ENCODE measurements around the gene RAB6A.

The RAB6A gene

DNA sequence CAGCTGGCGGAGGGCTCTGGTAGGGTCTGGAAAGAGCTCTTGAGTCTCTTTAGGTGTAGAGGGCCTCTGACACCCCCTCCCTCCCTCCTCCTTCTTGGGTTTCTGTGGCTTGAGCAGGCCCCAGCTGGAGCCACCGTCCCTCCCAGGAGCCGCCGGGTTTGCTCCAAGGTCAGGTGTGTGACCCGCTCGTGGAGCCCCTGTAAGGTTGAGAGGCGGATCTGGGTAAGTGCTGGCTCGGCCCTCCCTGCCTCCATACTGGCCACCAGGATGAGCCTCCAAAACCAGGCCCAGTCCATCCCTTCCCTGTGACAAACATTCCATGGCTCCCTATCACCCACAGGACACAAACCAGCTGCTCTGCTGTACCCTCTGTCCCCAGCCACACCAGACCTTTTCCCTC lies 105.2 kb downstream of the RAB6A start:
- no peak overlapping the region for H3K4me2 ChIP-seq
- TF ChIP-seq, protein P1, sequence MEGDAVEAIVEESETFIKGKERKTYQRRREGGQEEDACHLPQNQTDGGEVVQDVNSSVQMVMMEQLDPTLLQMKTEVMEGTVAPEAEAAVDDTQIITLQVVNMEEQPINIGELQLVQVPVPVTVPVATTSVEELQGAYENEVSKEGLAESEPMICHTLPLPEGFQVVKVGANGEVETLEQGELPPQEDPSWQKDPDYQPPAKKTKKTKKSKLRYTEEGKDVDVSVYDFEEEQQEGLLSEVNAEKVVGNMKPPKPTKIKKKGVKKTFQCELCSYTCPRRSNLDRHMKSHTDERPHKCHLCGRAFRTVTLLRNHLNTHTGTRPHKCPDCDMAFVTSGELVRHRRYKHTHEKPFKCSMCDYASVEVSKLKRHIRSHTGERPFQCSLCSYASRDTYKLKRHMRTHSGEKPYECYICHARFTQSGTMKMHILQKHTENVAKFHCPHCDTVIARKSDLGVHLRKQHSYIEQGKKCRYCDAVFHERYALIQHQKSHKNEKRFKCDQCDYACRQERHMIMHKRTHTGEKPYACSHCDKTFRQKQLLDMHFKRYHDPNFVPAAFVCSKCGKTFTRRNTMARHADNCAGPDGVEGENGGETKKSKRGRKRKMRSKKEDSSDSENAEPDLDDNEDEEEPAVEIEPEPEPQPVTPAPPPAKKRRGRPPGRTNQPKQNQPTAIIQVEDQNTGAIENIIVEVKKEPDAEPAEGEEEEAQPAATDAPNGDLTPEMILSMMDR (conservative IDR thresholded peaks at IDR 0.05; ENCODE audit: low read depth, low read length), result no peak
- H2AFZ ChIP-seq (ENCODE audit: low read depth), result no peak overlapping the region
- H3K9ac ChIP-seq, result no peak overlapping the region
- no peaks in the 10 kb centered on the region for H3K79me2 ChIP-seq (ENCODE audit: insufficient read depth, low read depth)
- no peaks in the 10 kb centered on the region for H3K4me1 ChIP-seq (ENCODE audit: low read depth, poor library complexity, severe bottlenecking)
- no peaks in the 10 kb centered on the region for H3K36me3 ChIP-seq (ENCODE audit: insufficient read depth)
- no peak overlapping the region for H3K27ac ChIP-seq
- H3K4me3 ChIP-seq (IDR thresholded peaks at IDR 0.05; ENCODE audit: insufficient read depth, low read depth, low read length), result no peak overlapping the region
- H4K20me1 ChIP-seq (ENCODE audit: insufficient read depth), result no peaks in the 10 kb centered on the region
- H3K27me3 ChIP-seq (ENCODE audit: insufficient read depth, low read depth), result no peaks in the 10 kb centered on the region

DNA sequence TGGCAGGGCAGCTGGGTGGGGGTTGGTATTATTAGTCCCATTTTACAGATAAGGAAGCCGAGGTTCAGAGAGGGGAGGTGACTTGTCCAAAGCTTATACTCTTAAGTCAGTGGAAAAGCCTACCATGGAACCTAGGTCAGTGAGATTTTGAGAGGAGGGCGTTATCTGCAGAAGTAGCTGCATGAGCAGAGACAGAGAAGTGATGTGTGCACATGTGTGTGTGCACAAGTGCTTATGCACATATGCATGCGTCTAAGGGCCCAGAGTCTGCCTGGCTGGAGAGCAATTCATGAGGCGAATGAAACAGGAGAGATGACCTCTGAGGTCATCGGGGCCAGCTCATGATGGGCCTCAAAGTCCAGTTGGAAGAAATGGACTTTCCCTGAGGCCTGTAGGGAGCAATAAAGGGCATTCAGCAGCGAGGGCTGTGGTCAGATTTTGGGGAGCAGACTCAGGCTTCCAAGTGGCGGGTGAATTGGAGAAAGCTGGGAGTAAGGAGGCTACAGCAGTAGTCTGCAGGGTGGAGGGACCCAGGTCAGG lies 106.3 kb downstream of the RAB6A start:
- Histone ChIP-seq H3K9ac (no peak overlapping the region), H3K36me3 (ENCODE audit: insufficient read depth) (no peaks in the 10 kb centered on the region), H2AFZ (ENCODE audit: low read depth) (no peak overlapping the region), H3K4me3 (IDR thresholded peaks at IDR 0.05; ENCODE audit: insufficient read depth, low read depth, low read length) (no peak overlapping the region), H3K4me2 (no peak overlapping the region), H3K79me2 (ENCODE audit: insufficient read depth, low read depth) (no peaks in the 10 kb centered on the region), H4K20me1 (ENCODE audit: insufficient read depth) (no peaks in the 10 kb centered on the region), H3K27ac (no peak overlapping the region), H3K4me1 (ENCODE audit: low read depth, poor library complexity, severe bottlenecking) (no peaks in the 10 kb centered on the region), H3K27me3 (ENCODE audit: insufficient read depth, low read depth) (no peaks in the 10 kb centered on the region)
- TF ChIP-seq, protein P1 (conservative IDR thresholded peaks at IDR 0.05; ENCODE audit: low read depth, low read length), result no peak

DNA sequence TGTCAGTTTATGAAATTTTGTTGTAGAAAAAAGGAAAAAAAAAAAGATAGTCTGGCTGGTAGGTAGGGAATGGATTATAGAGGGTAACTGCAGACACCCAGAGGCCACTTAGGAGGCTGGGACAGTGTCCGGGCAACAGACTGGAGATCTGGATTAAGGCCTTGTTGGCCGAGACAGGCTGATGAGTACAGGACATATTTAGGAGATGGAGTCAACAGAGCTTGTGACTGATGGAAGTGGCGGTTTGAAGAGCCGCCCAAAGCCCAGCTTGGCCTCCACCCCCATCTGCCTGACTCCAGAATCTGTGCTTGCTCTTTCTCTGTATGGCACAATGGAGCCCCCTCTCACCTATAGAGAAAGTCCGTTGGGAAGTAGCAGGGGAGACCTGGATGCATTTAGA lies 106.9 kb downstream of the RAB6A start:
- H3K27ac ChIP-seq, result no peak overlapping the region
- no peak overlapping the region for H3K4me3 ChIP-seq (IDR thresholded peaks at IDR 0.05; ENCODE audit: insufficient read depth, low read depth, low read length)
- no peaks in the 10 kb centered on the region for H3K4me1 ChIP-seq (ENCODE audit: low read depth, poor library complexity, severe bottlenecking)
- H3K36me3 ChIP-seq (ENCODE audit: insufficient read depth), result no peaks in the 10 kb centered on the region
- no peaks in the 10 kb centered on the region for H3K79me2 ChIP-seq (ENCODE audit: insufficient read depth, low read depth)
- no peaks in the 10 kb centered on the region for H3K27me3 ChIP-seq (ENCODE audit: insufficient read depth, low read depth)
- TF ChIP-seq, protein P1 (conservative IDR thresholded peaks at IDR 0.05; ENCODE audit: low read depth, low read length), result no peak
- no peak overlapping the region for H3K4me2 ChIP-seq
- H2AFZ ChIP-seq (ENCODE audit: low read depth), result no peak overlapping the region
- H3K9ac ChIP-seq, result no peak overlapping the region
- H4K20me1 ChIP-seq (ENCODE audit: insufficient read depth), result no peaks in the 10 kb centered on the region

- no peak overlapping the region for H3K27ac ChIP-seq
- peaks cover 2% of the 10 kb centered on the region for H3K4me1 ChIP-seq (ENCODE audit: low read depth, poor library complexity, severe bottlenecking)
- no peak overlapping the region for H3K4me2 ChIP-seq
- no peak overlapping the region for H3K4me3 ChIP-seq (IDR thresholded peaks at IDR 0.05; ENCODE audit: insufficient read depth, low read depth, low read length)
- H4K20me1 ChIP-seq (ENCODE audit: insufficient read depth), result no peaks in the 10 kb centered on the region
- TF ChIP-seq, protein P1 (conservative IDR thresholded peaks at IDR 0.05; ENCODE audit: low read depth, low read length), result no peak
- H3K27me3 ChIP-seq (ENCODE audit: insufficient read depth, low read depth), result no peaks in the 10 kb centered on the region
- no peaks in the 10 kb centered on the region for H3K79me2 ChIP-seq (ENCODE audit: insufficient read depth, low read depth)
- H2AFZ ChIP-seq (ENCODE audit: low read depth), result no peak overlapping the region
- no peak overlapping the region for H3K9ac ChIP-seq
- no peaks in the 10 kb centered on the region for H3K36me3 ChIP-seq (ENCODE audit: insufficient read depth)
Observed at GRCh38 chr11:73652856-73653559, 107.9 kb downstream of the RAB6A start.
